CD4-positive, alpha-beta T cell treated with Interleukin-6 for 4 hours (primary cell): ENCODE data around the gene TLCD4.
"Not testable (repeated sequence)": the region's sequence is repeated elsewhere in the genome, so short reads cannot be mapped to it uniquely, and the experiment has no call there.

Experiments
- DNase-seq: peaks from one replicate; pipeline ENCODE4 v3.0.0-alpha.2; 2020; ENCODE audit warnings: mixed read lengths

TLCD4 gene

GRCh38 chr1:95165569-95165968 is 48.4 kb downstream of the TLCD4 start:
- DNase-seq = not testable (repeated sequence)
